HepG2 (cell line): Measurements from ENCODE around the gene LIPC. TPM values are rescaled to one million over a fixed set of nuclear protein-coding genes. Genes with fewer than 3 reads are reported as not detected.

Experiments used
- CENPX ChIP-seq: sonication (generic); formaldehyde crosslinking; IDR thresholded peaks from 2 replicates; pipeline ENCODE4 v1.9.0; 2021; ENCODE audit warnings: mild to moderate bottlenecking, missing genetic modification reagents, moderate library complexity
- FOXA3 ChIP-seq: IDR thresholded peaks from 2 replicates; pipeline ENCODE4 v1.6.1; 2016; ENCODE audit warnings: missing genetic modification reagents, missing compliant biosample characterization
- GPN1 ChIP-seq: sonication (generic); formaldehyde crosslinking; IDR thresholded peaks from 2 replicates; pipeline ENCODE4 v1.5.1; 2020; ENCODE audit warnings: missing genetic modification reagents, borderline replicate concordance
- IKZF4 ChIP-seq: sonication (generic); formaldehyde crosslinking; IDR thresholded peaks from 2 replicates; pipeline ENCODE4 v1.5.1; 2020; ENCODE audit warnings: borderline replicate concordance, mild to moderate bottlenecking, low read depth, missing genetic modification reagents; ENCODE audit errors: not compliant biosample characterization
- NFYC ChIP-seq: IDR thresholded peaks from 2 replicates; pipeline ENCODE4 v1.6.1; 2016; ENCODE audit warnings: missing genetic modification reagents, missing compliant biosample characterization
- PAX8 ChIP-seq: sonication (generic); formaldehyde crosslinking; IDR thresholded peaks from 2 replicates; pipeline ENCODE4 v1.8.0; 2022; ENCODE audit warnings: mild to moderate bottlenecking, missing genetic modification reagents, borderline replicate concordance
- RARA ChIP-seq: IDR thresholded peaks from 2 replicates; pipeline ENCODE4 v1.6.1; 2016; ENCODE audit warnings: missing genetic modification reagents, missing compliant biosample characterization
- SAP130 ChIP-seq: IDR thresholded peaks from 2 replicates; pipeline ENCODE4 v1.6.1; 2016; ENCODE audit warnings: low read depth
- SMAD9 ChIP-seq: sonication (generic); formaldehyde crosslinking; IDR thresholded peaks from 2 replicates; pipeline ENCODE4 v1.5.1; 2020; ENCODE audit warnings: mild to moderate bottlenecking, missing genetic modification reagents
- SRF ChIP-seq: IDR thresholded peaks from 2 replicates; pipeline ENCODE4 v1.6.1; 2011; ENCODE audit warnings: mild to moderate bottlenecking, low read depth, low read length, moderate library complexity
- TEAD2 ChIP-seq: sonication (generic); formaldehyde crosslinking; IDR thresholded peaks from 2 replicates; pipeline ENCODE4 v1.9.0; 2021; ENCODE audit warnings: missing genetic modification reagents
- ZNF12 ChIP-seq: sonication (generic); formaldehyde crosslinking; IDR thresholded peaks from 2 replicates; pipeline ENCODE4 v1.5.0; 2020; ENCODE audit warnings: missing genetic modification reagents
- ZNF180 ChIP-seq: sonication (generic); formaldehyde crosslinking; IDR thresholded peaks from 2 replicates; pipeline ENCODE4 v1.4.0; 2020; ENCODE audit warnings: low read depth, missing genetic modification reagents, borderline replicate concordance
- ZNF383 ChIP-seq: sonication (generic); formaldehyde crosslinking; IDR thresholded peaks from 2 replicates; pipeline ENCODE4 v1.4.0; 2020; ENCODE audit warnings: missing genetic modification reagents, mild to moderate bottlenecking, borderline replicate concordance
- ZNF430 ChIP-seq: sonication (generic); formaldehyde crosslinking; IDR thresholded peaks from 2 replicates; pipeline ENCODE4 v1.9.0; 2021; ENCODE audit warnings: mild to moderate bottlenecking, missing genetic modification reagents
- ZNF451 ChIP-seq: sonication (generic); formaldehyde crosslinking; IDR thresholded peaks from 2 replicates; pipeline ENCODE4 v1.5.0; 2020; ENCODE audit warnings: mild to moderate bottlenecking, missing genetic modification reagents
- ZNF496 ChIP-seq: sonication (generic); formaldehyde crosslinking; IDR thresholded peaks from 2 replicates; pipeline ENCODE4 v1.8.1; 2023; ENCODE audit warnings: mild to moderate bottlenecking, moderate library complexity, missing genetic modification reagents; ENCODE audit not compliant: insufficient replicate concordance
- ZNF550 ChIP-seq: sonication (generic); formaldehyde crosslinking; IDR thresholded peaks from 2 replicates; pipeline ENCODE4 v1.4.0; 2020; ENCODE audit warnings: mild to moderate bottlenecking, missing genetic modification reagents, borderline replicate concordance
- ZSCAN12 ChIP-seq: sonication (generic); formaldehyde crosslinking; IDR thresholded peaks from 2 replicates; pipeline ENCODE4 v1.9.0; 2021; ENCODE audit warnings: mild to moderate bottlenecking, missing genetic modification reagents
- polyA plus RNA-seq, 8 experiments: library from polyadenylated mRNA; depleted of rRNA in 3 of 8; stranded (reverse) in 7 of 8; unstranded in 1 of 8; fragments of >200 nt; fragmentation: Illumina TruSeq in 4 of 8; extraction: Trizol in 4 of 8; gene quantifications; 2 replicates each; pipeline versions ENCODE4 v1.2.1 to v1.2.3, GENCODE V29; 2011 to 2016; ENCODE audit warnings: low read depth in 4 of 8, missing spikeins in 1 of 8, mixed read lengths in 1 of 8; ENCODE audit not compliant: insufficient read depth in 1 of 8
- total RNA-seq, 5 experiments: library from RNA; depleted of rRNA; stranded (reverse); fragments of >200 nt; fragmentation: Illumina TruSeq; extraction: Trizol; gene quantifications; 2 replicates each; pipeline ENCODE4 v1.2.3, GENCODE V29; 2016; ENCODE audit warnings: low read depth in 1 of 5
- TF ChIP-seq, protein P1 (sequence below): sonication (generic); formaldehyde crosslinking; IDR thresholded peaks from 2 replicates; pipeline ENCODE4 v1.4.0; 2020; ENCODE audit warnings: missing genetic modification reagents
- TF ChIP-seq, protein P2 (sequence below): sonication (generic); formaldehyde crosslinking; IDR thresholded peaks from 2 replicates; pipeline ENCODE4 v1.5.1; 2020; ENCODE audit warnings: missing genetic modification reagents, mild to moderate bottlenecking, borderline replicate concordance
- TF ChIP-seq, protein P3 (sequence below): sonication (generic); formaldehyde crosslinking; IDR thresholded peaks from 2 replicates; pipeline ENCODE4 v1.4.0; 2020; ENCODE audit warnings: missing genetic modification reagents
- TF ChIP-seq, protein P4 (sequence below): sonication (generic); formaldehyde crosslinking; IDR thresholded peaks from 2 replicates; pipeline ENCODE4 v1.5.0; 2020; ENCODE audit warnings: missing genetic modification reagents
- TF ChIP-seq, protein P5 (sequence below): sonication (generic); formaldehyde crosslinking; IDR thresholded peaks from 2 replicates; pipeline ENCODE4 v1.4.0; 2020; ENCODE audit warnings: missing genetic modification reagents

LIPC gene
- total and polyA plus RNA-seq, 2 of the 13 experiments (the other 11 are each of a cell fraction or from before 2014, with no cell fraction given): 26.0 to 38.0 TPM

DNA sequence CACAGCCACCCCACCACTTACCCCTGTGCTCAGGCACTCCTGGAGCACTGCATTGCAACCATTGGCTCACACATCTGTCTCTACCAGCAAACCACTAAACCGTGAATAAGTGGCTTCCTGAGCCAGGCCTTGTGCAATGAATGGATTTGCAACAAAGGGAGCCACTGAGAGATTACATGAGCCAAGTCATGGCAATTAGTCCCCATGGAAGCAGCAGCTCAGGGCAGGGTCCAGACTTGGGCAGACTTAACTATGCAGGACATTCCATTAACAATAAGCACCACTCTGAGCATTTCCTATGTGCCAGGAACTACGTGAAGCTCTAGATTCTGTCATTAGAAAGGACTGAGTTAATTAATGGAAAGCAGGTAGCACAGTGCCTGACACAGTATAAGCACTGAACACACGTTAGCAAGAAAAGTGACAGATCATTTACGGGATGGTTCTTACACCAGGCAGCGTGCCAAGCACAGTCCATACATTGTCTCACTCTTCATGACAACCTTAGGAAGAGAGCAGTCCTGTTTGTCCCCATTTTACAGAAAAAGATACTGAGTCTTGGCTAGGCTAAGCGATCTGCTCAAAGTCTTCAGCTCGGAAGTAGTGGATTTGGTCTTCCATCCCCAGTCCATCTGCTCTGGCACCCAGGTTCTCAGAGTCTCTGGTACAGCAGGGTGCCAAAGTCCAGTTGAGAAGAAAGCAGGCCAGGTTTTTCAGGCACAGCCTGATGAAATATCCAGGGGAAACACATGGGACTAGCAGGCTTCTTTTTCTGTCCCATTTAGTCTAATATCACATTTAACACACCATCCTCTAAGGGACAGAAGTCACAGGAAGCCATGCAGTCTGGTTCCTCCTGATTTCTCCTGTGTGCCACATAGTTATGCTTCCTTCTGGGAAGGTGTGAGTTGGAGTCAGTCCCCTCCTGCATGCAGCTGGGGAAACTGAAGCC, 44.1 kb downstream of the LIPC start (continued):
- TF ChIP-seq ZNF451 (CRISPR knock-in tag): no peak
- no peak for TF ChIP-seq NFYC
- TF ChIP-seq ZNF383 (CRISPR knock-in tag): no peak
- TF ChIP-seq, protein P1, sequence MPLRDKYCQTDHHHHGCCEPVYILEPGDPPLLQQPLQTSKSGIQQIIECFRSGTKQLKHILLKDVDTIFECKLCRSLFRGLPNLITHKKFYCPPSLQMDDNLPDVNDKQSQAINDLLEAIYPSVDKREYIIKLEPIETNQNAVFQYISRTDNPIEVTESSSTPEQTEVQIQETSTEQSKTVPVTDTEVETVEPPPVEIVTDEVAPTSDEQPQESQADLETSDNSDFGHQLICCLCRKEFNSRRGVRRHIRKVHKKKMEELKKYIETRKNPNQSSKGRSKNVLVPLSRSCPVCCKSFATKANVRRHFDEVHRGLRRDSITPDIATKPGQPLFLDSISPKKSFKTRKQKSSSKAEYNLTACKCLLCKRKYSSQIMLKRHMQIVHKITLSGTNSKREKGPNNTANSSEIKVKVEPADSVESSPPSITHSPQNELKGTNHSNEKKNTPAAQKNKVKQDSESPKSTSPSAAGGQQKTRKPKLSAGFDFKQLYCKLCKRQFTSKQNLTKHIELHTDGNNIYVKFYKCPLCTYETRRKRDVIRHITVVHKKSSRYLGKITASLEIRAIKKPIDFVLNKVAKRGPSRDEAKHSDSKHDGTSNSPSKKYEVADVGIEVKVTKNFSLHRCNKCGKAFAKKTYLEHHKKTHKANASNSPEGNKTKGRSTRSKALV (CRISPR knock-in tag): no peak
- TF ChIP-seq SRF: no peak
- no peak for TF ChIP-seq TEAD2
- no peak for TF ChIP-seq PAX8 (CRISPR knock-in tag)
- TF ChIP-seq, protein P2, sequence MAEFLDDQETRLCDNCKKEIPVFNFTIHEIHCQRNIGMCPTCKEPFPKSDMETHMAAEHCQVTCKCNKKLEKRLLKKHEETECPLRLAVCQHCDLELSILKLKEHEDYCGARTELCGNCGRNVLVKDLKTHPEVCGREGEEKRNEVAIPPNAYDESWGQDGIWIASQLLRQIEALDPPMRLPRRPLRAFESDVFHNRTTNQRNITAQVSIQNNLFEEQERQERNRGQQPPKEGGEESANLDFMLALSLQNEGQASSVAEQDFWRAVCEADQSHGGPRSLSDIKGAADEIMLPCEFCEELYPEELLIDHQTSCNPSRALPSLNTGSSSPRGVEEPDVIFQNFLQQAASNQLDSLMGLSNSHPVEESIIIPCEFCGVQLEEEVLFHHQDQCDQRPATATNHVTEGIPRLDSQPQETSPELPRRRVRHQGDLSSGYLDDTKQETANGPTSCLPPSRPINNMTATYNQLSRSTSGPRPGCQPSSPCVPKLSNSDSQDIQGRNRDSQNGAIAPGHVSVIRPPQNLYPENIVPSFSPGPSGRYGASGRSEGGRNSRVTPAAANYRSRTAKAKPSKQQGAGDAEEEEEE (CRISPR knock-in tag): no peak
- TF ChIP-seq SAP130 (CRISPR knock-in tag): 0 out of 2 replicates have a peak, but pooled peaks have one; percentile 24
- TF ChIP-seq RARA: no peak
- no peak for TF ChIP-seq IKZF4
- TF ChIP-seq ZNF12 (CRISPR knock-in tag): no peak
- TF ChIP-seq, protein P3, sequence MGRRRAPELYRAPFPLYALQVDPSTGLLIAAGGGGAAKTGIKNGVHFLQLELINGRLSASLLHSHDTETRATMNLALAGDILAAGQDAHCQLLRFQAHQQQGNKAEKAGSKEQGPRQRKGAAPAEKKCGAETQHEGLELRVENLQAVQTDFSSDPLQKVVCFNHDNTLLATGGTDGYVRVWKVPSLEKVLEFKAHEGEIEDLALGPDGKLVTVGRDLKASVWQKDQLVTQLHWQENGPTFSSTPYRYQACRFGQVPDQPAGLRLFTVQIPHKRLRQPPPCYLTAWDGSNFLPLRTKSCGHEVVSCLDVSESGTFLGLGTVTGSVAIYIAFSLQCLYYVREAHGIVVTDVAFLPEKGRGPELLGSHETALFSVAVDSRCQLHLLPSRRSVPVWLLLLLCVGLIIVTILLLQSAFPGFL (CRISPR knock-in tag): no peak
- TF ChIP-seq ZSCAN12 (CRISPR knock-in tag): no peak
- TF ChIP-seq ZNF496 (CRISPR knock-in tag): no peak
- no peak for TF ChIP-seq CENPX (CRISPR knock-in tag)
- TF ChIP-seq FOXA3 (CRISPR knock-in tag): no peak; the same call in 1 of the 2 replicates
- TF ChIP-seq GPN1 (CRISPR knock-in tag): no peak
- no peak for TF ChIP-seq ZNF550
- TF ChIP-seq, protein P4, sequence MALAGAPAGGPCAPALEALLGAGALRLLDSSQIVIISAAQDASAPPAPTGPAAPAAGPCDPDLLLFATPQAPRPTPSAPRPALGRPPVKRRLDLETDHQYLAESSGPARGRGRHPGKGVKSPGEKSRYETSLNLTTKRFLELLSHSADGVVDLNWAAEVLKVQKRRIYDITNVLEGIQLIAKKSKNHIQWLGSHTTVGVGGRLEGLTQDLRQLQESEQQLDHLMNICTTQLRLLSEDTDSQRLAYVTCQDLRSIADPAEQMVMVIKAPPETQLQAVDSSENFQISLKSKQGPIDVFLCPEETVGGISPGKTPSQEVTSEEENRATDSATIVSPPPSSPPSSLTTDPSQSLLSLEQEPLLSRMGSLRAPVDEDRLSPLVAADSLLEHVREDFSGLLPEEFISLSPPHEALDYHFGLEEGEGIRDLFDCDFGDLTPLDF (CRISPR knock-in tag): no peak
- no peak for TF ChIP-seq ZNF180 (CRISPR knock-in tag)
- TF ChIP-seq ZNF430 (CRISPR knock-in tag): no peak
- TF ChIP-seq, protein P5, sequence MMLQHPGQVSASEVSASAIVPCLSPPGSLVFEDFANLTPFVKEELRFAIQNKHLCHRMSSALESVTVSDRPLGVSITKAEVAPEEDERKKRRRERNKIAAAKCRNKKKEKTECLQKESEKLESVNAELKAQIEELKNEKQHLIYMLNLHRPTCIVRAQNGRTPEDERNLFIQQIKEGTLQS (CRISPR knock-in tag): no peak
- no peak for TF ChIP-seq SMAD9 (CRISPR knock-in tag)
